ENCODE measurements around the gene ATP11A. TPM values are rescaled to one million over a fixed set of nuclear protein-coding genes. Genes with fewer than 3 reads are reported as not detected.

The ATP11A gene
- total RNA-seq, 1 experiment from 2014 or later: 80.4 TPM

DNA sequence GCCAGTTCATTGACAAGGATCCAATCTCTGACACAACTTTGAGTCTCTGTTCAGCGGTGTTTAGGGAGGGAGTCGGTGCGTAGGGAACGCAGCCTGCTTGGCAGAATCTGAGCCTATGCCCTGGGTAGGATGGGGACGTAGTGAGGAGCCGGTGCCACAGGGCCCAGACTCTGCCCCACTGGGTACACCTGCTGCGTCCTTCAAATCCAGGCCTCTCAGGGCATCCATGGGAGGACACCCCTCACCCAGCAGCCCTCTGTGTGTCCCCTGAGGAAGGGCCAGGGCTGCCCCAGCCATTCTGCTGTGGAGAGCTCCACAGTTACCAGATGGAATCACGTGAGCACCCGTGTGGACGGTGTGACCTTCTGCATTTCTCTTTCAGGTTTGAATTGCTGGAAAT lies 146.0 kb downstream of the ATP11A start:
- no peaks in the 10 kb centered on the region for H3K79me2 ChIP-seq (ENCODE audit: insufficient read depth, low read length)
- ChIA-PET CTCF (no interaction called here), POLR2A (no interaction called here), RAD21 (ENCODE audit: low non-redundant PET in 1 of 2, low total read pairs in 2 of 2, uncharacterized antibody in 2 of 2, unreplicated experiment in 2 of 2) (no interaction called here)
- ATAC-seq (no peak), DNase-seq (ENCODE audit: low read depth, low spot score) (no peak)
- H3K9me3 ChIP-seq (ENCODE audit: control insufficient read depth in 1 of 2, insufficient read depth in 1 of 2, low read depth in 1 of 2, low read length in 2 of 2): no peaks in the 10 kb centered on the region
- no TSS peak for BruUV-seq (replicated peaks)
- no peak overlapping the region for H3K4me2 ChIP-seq (ENCODE audit: low read length)
- TF ChIP-seq RAD21 (IDR thresholded peaks at IDR 0.05; ENCODE audit: low read depth) (no peak), ELF1 (IDR thresholded peaks at IDR 0.05; ENCODE audit: borderline replicate concordance, low read depth) (no peak), TCF7L2 (IDR thresholded peaks at IDR 0.05; ENCODE audit: borderline replicate concordance, extremely low read depth, insufficient read depth, insufficient read length) (no peak)
- TF ChIP-seq, protein P1, sequence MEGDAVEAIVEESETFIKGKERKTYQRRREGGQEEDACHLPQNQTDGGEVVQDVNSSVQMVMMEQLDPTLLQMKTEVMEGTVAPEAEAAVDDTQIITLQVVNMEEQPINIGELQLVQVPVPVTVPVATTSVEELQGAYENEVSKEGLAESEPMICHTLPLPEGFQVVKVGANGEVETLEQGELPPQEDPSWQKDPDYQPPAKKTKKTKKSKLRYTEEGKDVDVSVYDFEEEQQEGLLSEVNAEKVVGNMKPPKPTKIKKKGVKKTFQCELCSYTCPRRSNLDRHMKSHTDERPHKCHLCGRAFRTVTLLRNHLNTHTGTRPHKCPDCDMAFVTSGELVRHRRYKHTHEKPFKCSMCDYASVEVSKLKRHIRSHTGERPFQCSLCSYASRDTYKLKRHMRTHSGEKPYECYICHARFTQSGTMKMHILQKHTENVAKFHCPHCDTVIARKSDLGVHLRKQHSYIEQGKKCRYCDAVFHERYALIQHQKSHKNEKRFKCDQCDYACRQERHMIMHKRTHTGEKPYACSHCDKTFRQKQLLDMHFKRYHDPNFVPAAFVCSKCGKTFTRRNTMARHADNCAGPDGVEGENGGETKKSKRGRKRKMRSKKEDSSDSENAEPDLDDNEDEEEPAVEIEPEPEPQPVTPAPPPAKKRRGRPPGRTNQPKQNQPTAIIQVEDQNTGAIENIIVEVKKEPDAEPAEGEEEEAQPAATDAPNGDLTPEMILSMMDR (IDR thresholded peaks at IDR 0.05 in 2 of 3, conservative IDR thresholded peaks at IDR 0.05 in 1 of 3; ENCODE audit: borderline replicate concordance in 1 of 3, insufficient read depth in 1 of 3, low read depth in 2 of 3, low read length in 2 of 3): no peak
- TF ChIP-seq, protein P2, sequence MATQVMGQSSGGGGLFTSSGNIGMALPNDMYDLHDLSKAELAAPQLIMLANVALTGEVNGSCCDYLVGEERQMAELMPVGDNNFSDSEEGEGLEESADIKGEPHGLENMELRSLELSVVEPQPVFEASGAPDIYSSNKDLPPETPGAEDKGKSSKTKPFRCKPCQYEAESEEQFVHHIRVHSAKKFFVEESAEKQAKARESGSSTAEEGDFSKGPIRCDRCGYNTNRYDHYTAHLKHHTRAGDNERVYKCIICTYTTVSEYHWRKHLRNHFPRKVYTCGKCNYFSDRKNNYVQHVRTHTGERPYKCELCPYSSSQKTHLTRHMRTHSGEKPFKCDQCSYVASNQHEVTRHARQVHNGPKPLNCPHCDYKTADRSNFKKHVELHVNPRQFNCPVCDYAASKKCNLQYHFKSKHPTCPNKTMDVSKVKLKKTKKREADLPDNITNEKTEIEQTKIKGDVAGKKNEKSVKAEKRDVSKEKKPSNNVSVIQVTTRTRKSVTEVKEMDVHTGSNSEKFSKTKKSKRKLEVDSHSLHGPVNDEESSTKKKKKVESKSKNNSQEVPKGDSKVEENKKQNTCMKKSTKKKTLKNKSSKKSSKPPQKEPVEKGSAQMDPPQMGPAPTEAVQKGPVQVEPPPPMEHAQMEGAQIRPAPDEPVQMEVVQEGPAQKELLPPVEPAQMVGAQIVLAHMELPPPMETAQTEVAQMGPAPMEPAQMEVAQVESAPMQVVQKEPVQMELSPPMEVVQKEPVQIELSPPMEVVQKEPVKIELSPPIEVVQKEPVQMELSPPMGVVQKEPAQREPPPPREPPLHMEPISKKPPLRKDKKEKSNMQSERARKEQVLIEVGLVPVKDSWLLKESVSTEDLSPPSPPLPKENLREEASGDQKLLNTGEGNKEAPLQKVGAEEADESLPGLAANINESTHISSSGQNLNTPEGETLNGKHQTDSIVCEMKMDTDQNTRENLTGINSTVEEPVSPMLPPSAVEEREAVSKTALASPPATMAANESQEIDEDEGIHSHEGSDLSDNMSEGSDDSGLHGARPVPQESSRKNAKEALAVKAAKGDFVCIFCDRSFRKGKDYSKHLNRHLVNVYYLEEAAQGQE (IDR thresholded peaks at IDR 0.05; ENCODE audit: low read depth): no peak
- H3K9ac ChIP-seq (ENCODE audit: low read length): no peak overlapping the region
- H3K27ac ChIP-seq (ENCODE audit: low read depth, low read length): no peak overlapping the region
- H3K9me2 ChIP-seq (ENCODE audit: insufficient read depth): no peaks in the 10 kb centered on the region
- H3K36me3 ChIP-seq (ENCODE audit: control insufficient read depth in 1 of 2, insufficient read depth in 2 of 2, low read length in 2 of 2): peaks cover 18 to 34% of the 10 kb centered on the region in 2 experiments; a peak in 3 of 4 replicates
- H3K4me3 ChIP-seq (replicated peaks in 1 of 2; ENCODE audit: low read depth in 1 of 2, low read length in 2 of 2): no peak overlapping the region
- H2AFZ ChIP-seq (ENCODE audit: low read depth, low read length, poor library complexity, severe bottlenecking): no peak overlapping the region
- no peaks in the 10 kb centered on the region for H4K20me1 ChIP-seq (ENCODE audit: insufficient read depth)
- intact Hi-C loops (cut with micrococcal nuclease): no loop called here
- no peaks in the 10 kb centered on the region for H3K27me3 ChIP-seq (ENCODE audit: insufficient read depth, low read length)
- H3K4me1 ChIP-seq (ENCODE audit: control insufficient read depth in 1 of 2, insufficient read depth in 2 of 2, low read length in 2 of 2): no peaks in the 10 kb centered on the region

Data from HCT116 (cell line).